Astrocyte (in vitro differentiated cells and primary cell): Measurements from ENCODE around the gene OTUD5. TPM values are rescaled to one million over a fixed set of nuclear protein-coding genes. Genes with fewer than 3 reads are reported as not detected.

Experiments
- DNase-seq: peaks from one replicate; pipeline ENCODE4 v3.0.0-alpha.2; 2010; ENCODE audit warnings: low read depth
- FAIRE-seq: peaks from 2 replicates; lab custom pipeline; 2011; peaks lifted over from hg19 to GRCh38; lab: Jason Lieb, UNC
- H2AFZ ChIP-seq: 2 replicates; pipeline ENCODE4 v1.6.0; 2012; ENCODE audit warnings: low read depth, low read length, inconsistent platforms
- H3K27ac ChIP-seq: 2 replicates; pipeline ENCODE4 v1.5.1; 2011; ENCODE audit warnings: low read depth, low read length, inconsistent platforms
- H3K27me3 ChIP-seq: 2 replicates; pipeline ENCODE4 v1.6.0; 2011; ENCODE audit warnings: low read length, inconsistent platforms; ENCODE audit not compliant: insufficient read depth
- H3K36me3 ChIP-seq: 2 replicates; pipeline ENCODE4 v1.5.1; 2011; ENCODE audit warnings: low read length, inconsistent platforms; ENCODE audit not compliant: insufficient read depth
- H3K4me1 ChIP-seq: 2 replicates; pipeline ENCODE4 v1.5.1; 2011; ENCODE audit warnings: low read length, inconsistent platforms; ENCODE audit not compliant: insufficient read depth
- H3K4me2 ChIP-seq: 2 replicates; pipeline ENCODE4 v1.6.0; 2012; ENCODE audit warnings: low read length, inconsistent platforms
- H3K4me3 ChIP-seq: 2 replicates; pipeline ENCODE4 v1.5.1; 2011; ENCODE audit warnings: low read depth, mild to moderate bottlenecking, low read length, inconsistent platforms; ENCODE audit not compliant: insufficient read depth
- H3K79me2 ChIP-seq: 2 replicates; pipeline ENCODE4 v1.6.0; 2012; ENCODE audit warnings: mild to moderate bottlenecking, low read length, inconsistent platforms; ENCODE audit not compliant: insufficient read depth
- H3K9ac ChIP-seq: 2 replicates; pipeline ENCODE4 v1.6.0; 2012; ENCODE audit warnings: mild to moderate bottlenecking, low read length, inconsistent platforms
- H3K9me3 ChIP-seq: 2 replicates; pipeline ENCODE4 v1.5.1; 2012; ENCODE audit warnings: low read depth, mild to moderate bottlenecking, low read length, inconsistent platforms; ENCODE audit not compliant: insufficient read depth
- H4K20me1 ChIP-seq: 2 replicates; pipeline ENCODE4 v1.6.0; 2012; ENCODE audit warnings: low read length, inconsistent platforms; ENCODE audit not compliant: insufficient read depth
- H3K27ac Mint-ChIP-seq: one replicate; pipeline ENCODE4 v1.8.0; 2021; ENCODE audit warnings: mild to moderate bottlenecking, mixed read lengths; ENCODE audit not compliant: unreplicated experiment
- H3K27me3 Mint-ChIP-seq: one replicate; pipeline ENCODE4 v1.8.0; 2021; ENCODE audit warnings: low read depth, mixed read lengths; ENCODE audit not compliant: unreplicated experiment
- H3K36me3 Mint-ChIP-seq: one replicate; pipeline ENCODE4 v1.8.0; 2021; ENCODE audit warnings: low read depth, mixed read lengths; ENCODE audit not compliant: unreplicated experiment
- H3K4me1 Mint-ChIP-seq: one replicate; pipeline ENCODE4 v1.8.0; 2021; ENCODE audit warnings: low read depth, mixed read lengths; ENCODE audit not compliant: unreplicated experiment
- H3K4me3 Mint-ChIP-seq: one replicate; pipeline ENCODE4 v1.8.0; 2021; ENCODE audit warnings: mild to moderate bottlenecking, moderate library complexity, mixed read lengths; ENCODE audit not compliant: unreplicated experiment
- H3K9me3 Mint-ChIP-seq: one replicate; pipeline ENCODE4 v1.8.0; 2021; ENCODE audit warnings: mild to moderate bottlenecking, mixed read lengths; ENCODE audit not compliant: unreplicated experiment
- CTCF ChIP-seq: IDR thresholded peaks from 2 replicates; pipeline ENCODE4 v1.5.1; 2011; ENCODE audit warnings: low read depth, mild to moderate bottlenecking, inconsistent platforms, low read length, moderate library complexity; ENCODE audit not compliant: insufficient read depth
- EZH2 ChIP-seq: IDR thresholded peaks from 2 replicates; pipeline ENCODE4 v1.6.1; 2012; ENCODE audit warnings: mild to moderate bottlenecking, low read length, inconsistent platforms; ENCODE audit not compliant: insufficient read depth
- total RNA-seq: library from RNA; stranded (reverse); gene quantifications from 2 replicates; pipeline ENCODE4 v1.2.1, GENCODE V29; 2021

OTUD5 gene
- total RNA-seq, 1 donor from 2014 or later, result 56.1 TPM

GRCh38 chrX:48937054-48937907 is 20.1 kb downstream of the OTUD5 start:
- peaks cover 44% of the 10 kb centered on the region for H3K79me2 ChIP-seq
- no peaks in the 10 kb centered on the region for H3K27me3 ChIP-seq
- no peak overlapping the region for H3K4me3 ChIP-seq
- no peak overlapping the region for H3K27ac Mint-ChIP-seq
- H4K20me1 ChIP-seq, result peaks cover 61% of the 10 kb centered on the region
- no peaks in the 10 kb centered on the region for H3K9me3 Mint-ChIP-seq
- FAIRE-seq, result no peak
- peaks cover 15% of the 10 kb centered on the region for H3K36me3 ChIP-seq
- no peaks in the 10 kb centered on the region for H3K27me3 Mint-ChIP-seq
- no peak overlapping the region for H3K4me3 Mint-ChIP-seq
- H3K27ac ChIP-seq, result peak overlapping the region; percentile 12
- H2AFZ ChIP-seq, result no peak overlapping the region
- TF ChIP-seq EZH2 (no peak), CTCF (no peak)
- no peaks in the 10 kb centered on the region for H3K36me3 Mint-ChIP-seq
- H3K9me3 ChIP-seq, result no peaks in the 10 kb centered on the region
- H3K4me1 ChIP-seq, result peaks cover 12% of the 10 kb centered on the region
- DNase-seq, result peak; percentile 26
- H3K4me1 Mint-ChIP-seq, result peaks cover 4% of the 10 kb centered on the region
- peak overlapping the region; percentile 44 for H3K4me2 ChIP-seq
- H3K9ac ChIP-seq, result no peak overlapping the region

GRCh38 chrX:48936429-48937053 is 20.9 kb downstream of the OTUD5 start:
- peaks cover 37% of the 10 kb centered on the region for H3K79me2 ChIP-seq
- no peak overlapping the region for H3K27ac ChIP-seq
- no peak for DNase-seq
- Mint-ChIP-seq H3K36me3 (no peaks in the 10 kb centered on the region), H3K4me3 (no peak overlapping the region), H3K27me3 (no peaks in the 10 kb centered on the region), H3K9me3 (no peaks in the 10 kb centered on the region), H3K27ac (no peak overlapping the region), H3K4me1 (peaks cover 4% of the 10 kb centered on the region)
- H3K9me3 ChIP-seq, result no peaks in the 10 kb centered on the region
- H3K4me1 ChIP-seq, result peaks cover 12% of the 10 kb centered on the region
- H3K36me3 ChIP-seq, result peaks cover 12% of the 10 kb centered on the region
- H3K9ac ChIP-seq, result no peak overlapping the region
- no peak overlapping the region for H3K4me3 ChIP-seq
- H3K4me2 ChIP-seq, result peak overlapping the region; percentile 44
- no peak for TF ChIP-seq CTCF
- no peak for TF ChIP-seq EZH2
- no peaks in the 10 kb centered on the region for H3K27me3 ChIP-seq
- FAIRE-seq, result no peak
- H2AFZ ChIP-seq, result no peak overlapping the region
- peaks cover 54% of the 10 kb centered on the region for H4K20me1 ChIP-seq
